SK-N-SH (cell line): ENCODE measurements around the gene PCBP3. TPM values are rescaled to one million over a fixed set of nuclear protein-coding genes. Genes with fewer than 3 reads are reported as not detected.

ENCODE experiments used
- CTCF ChIA-PET: fragments of 300-600, 350-600 bp; formaldehyde crosslinking; extraction: SDS; loops from one replicate; lab custom pipeline; 2021; lab: Yijun Ruan, JAX
- POLR2A ChIA-PET: fragments of 350-600 bp; sonication (Branson Sonifier 250); formaldehyde crosslinking; extraction: SDS; loops from one replicate; lab custom pipeline; 2020; ENCODE audit warnings: antibody characterized with exemption, inconsistent platforms; lab: Yijun Ruan, JAX
- DNase-seq: peaks from one replicate; pipeline ENCODE4 v3.0.0; 2012
- H2AFZ ChIP-seq: fragments of 200-600 bp; sonication (generic); 2 replicates; pipeline ENCODE4 v1.8.1; 2016; ENCODE audit warnings: antibody characterized with exemption, mild to moderate bottlenecking, low read depth
- H3F3A ChIP-seq: fragments of 200-600 bp; sonication (generic); replicated peaks from 2 replicates; pipeline ENCODE3; 2016; ENCODE audit warnings: antibody characterized with exemption, mild to moderate bottlenecking; ENCODE audit not compliant: insufficient read depth
- H3K27ac ChIP-seq, 2 experiments: fragments of 200-500 bp in 1 of 2; fragments of 200-600 bp in 1 of 2; sonication (Bioruptor generic) in 1 of 2; sonication (generic), shearing (Covaris generic) in 1 of 2; 2 replicates each; pipeline versions ENCODE4 v1.5.1 to v1.6.1; 2014 to 2016; ENCODE audit warnings: low read depth in 2 of 2, inconsistent platforms in 1 of 2, low read length in 1 of 2, mild to moderate bottlenecking in 1 of 2, mixed read lengths in 1 of 2
- H3K27me3 ChIP-seq: fragments of 200-600 bp; sonication (generic), shearing (Covaris generic); 2 replicates; pipeline ENCODE4 v1.6.1; 2016; ENCODE audit warnings: mixed run types; ENCODE audit not compliant: insufficient read depth
- H3K36me3 ChIP-seq, 2 experiments: fragments of 200-500 bp in 1 of 2; fragments of 200-600 bp in 1 of 2; sonication (Bioruptor generic) in 1 of 2; sonication (generic) in 1 of 2; replicated peaks in 1 of 2; 2 replicates each; pipeline versions ENCODE3 to v1.5.1; 2014 to 2016; ENCODE audit warnings: low read length in 1 of 2, mild to moderate bottlenecking in 1 of 2; ENCODE audit not compliant: insufficient read depth in 2 of 2, control insufficient read depth in 1 of 2
- H3K4me1 ChIP-seq, 2 experiments: fragments of 200-500 bp in 1 of 2; fragments of 200-600 bp in 1 of 2; sonication (Bioruptor generic) in 1 of 2; sonication (generic), shearing (Covaris generic) in 1 of 2; 2 replicates each; pipeline versions ENCODE4 v1.5.1 to v1.6.1; 2014 to 2016; ENCODE audit warnings: low read depth in 1 of 2, low read length in 1 of 2, mixed run types in 1 of 2; ENCODE audit not compliant: insufficient read depth in 2 of 2, control insufficient read depth in 1 of 2
- H3K4me2 ChIP-seq: fragments of 200-600 bp; sonication (generic), shearing (Covaris generic); 2 replicates; pipeline ENCODE4 v1.6.1; 2017; ENCODE audit warnings: mixed run types
- H3K4me3 ChIP-seq, 2 experiments: fragments of 200-500 bp in 1 of 2; fragments of 200-600 bp in 1 of 2; sonication (Bioruptor generic) in 1 of 2; sonication (generic), shearing (Covaris generic) in 1 of 2; 2 replicates each; pipeline versions ENCODE4 v1.5.1 to v1.8.1; 2014 to 2016; ENCODE audit warnings: low read depth in 2 of 2, inconsistent platforms in 1 of 2, low read length in 1 of 2, mild to moderate bottlenecking in 1 of 2, mixed read lengths in 1 of 2, moderate library complexity in 1 of 2
- H3K79me2 ChIP-seq: fragments of 200-600 bp; sonication (generic); 2 replicates; pipeline ENCODE4 v1.8.1; 2017; ENCODE audit warnings: mild to moderate bottlenecking; ENCODE audit not compliant: insufficient read depth
- H3K9ac ChIP-seq: fragments of 200-600 bp; sonication (generic); 2 replicates; pipeline ENCODE4 v1.6.1; 2017; ENCODE audit warnings: mixed run types
- H3K9me2 ChIP-seq: fragments of 200-600 bp; sonication (generic); 2 replicates; pipeline ENCODE4 v1.6.1; 2017; ENCODE audit warnings: mixed run types
- H3K9me3 ChIP-seq: fragments of 200-600 bp; sonication (generic); 2 replicates; pipeline ENCODE4 v1.6.1; 2017; ENCODE audit warnings: mixed run types, mild to moderate bottlenecking, moderate library complexity
- H4K20me1 ChIP-seq: fragments of 200-600 bp; sonication (generic); 2 replicates; pipeline ENCODE4 v1.6.1; 2017; ENCODE audit warnings: mild to moderate bottlenecking, mixed run types; ENCODE audit not compliant: insufficient read depth
- CHD2 ChIP-seq: fragments of 150-350 bp; IDR thresholded peaks from 2 replicates; pipeline ENCODE4 v1.6.1; 2018; ENCODE audit warnings: low read length; ENCODE audit not compliant: partially characterized antibody
- CTCF ChIP-seq: fragments of 200-600 bp; sonication (generic); IDR thresholded peaks from 2 replicates; pipeline ENCODE4 v1.6.1; 2017; ENCODE audit warnings: antibody characterized with exemption, mild to moderate bottlenecking, moderate library complexity
- ELF1 ChIP-seq: IDR thresholded peaks from 2 replicates; pipeline ENCODE4 v1.4.0; 2012
- EP300 ChIP-seq, 2 experiments: IDR thresholded peaks; 2 replicates each; pipeline versions ENCODE4 v1.4.0 to v1.6.1; 2012; ENCODE audit warnings: borderline replicate concordance in 1 of 2, low read depth in 1 of 2, low read length in 1 of 2
- FOSL2 ChIP-seq: IDR thresholded peaks from 2 replicates; pipeline ENCODE4 v1.4.0; 2012; ENCODE audit warnings: low read depth, mild to moderate bottlenecking, moderate library complexity, borderline replicate concordance
- FOXJ3 ChIP-seq: sonication (generic); formaldehyde crosslinking; IDR thresholded peaks from 2 replicates; pipeline ENCODE4 v1.5.1; 2020; ENCODE audit warnings: mild to moderate bottlenecking, missing genetic modification reagents
- FOXM1 ChIP-seq: IDR thresholded peaks from 2 replicates; pipeline ENCODE4 v1.4.0; 2012; ENCODE audit warnings: low read depth, mild to moderate bottlenecking
- GATA2 ChIP-seq: sonication (generic); formaldehyde crosslinking; IDR thresholded peaks from 2 replicates; pipeline ENCODE4 v1.5.0; 2020; ENCODE audit warnings: mild to moderate bottlenecking, missing genetic modification reagents
- MAX ChIP-seq: IDR thresholded peaks from 2 replicates; pipeline ENCODE4 v1.4.0; 2012; ENCODE audit warnings: low read depth
- NFIC ChIP-seq: IDR thresholded peaks from 2 replicates; pipeline ENCODE4 v1.4.0; 2012; ENCODE audit warnings: borderline replicate concordance
- RAD21 ChIP-seq: IDR thresholded peaks from 2 replicates; pipeline ENCODE4 v1.6.1; 2012; ENCODE audit warnings: mild to moderate bottlenecking, low read length
- RCOR1 ChIP-seq: fragments of 150-350 bp; IDR thresholded peaks from 2 replicates; pipeline ENCODE4 v1.6.1; 2017; ENCODE audit warnings: antibody characterized with exemption, low read length
- RFX5 ChIP-seq: IDR thresholded peaks from 2 replicates; pipeline ENCODE4 v1.6.1; 2012; ENCODE audit warnings: mild to moderate bottlenecking, improper control_type of control experiment, low read length
- RXRA ChIP-seq: IDR thresholded peaks from 2 replicates; pipeline ENCODE4 v1.4.0; 2012; ENCODE audit warnings: low read depth, mild to moderate bottlenecking, borderline replicate concordance
- TAF1 ChIP-seq: IDR thresholded peaks from 2 replicates; pipeline ENCODE4 v1.6.1; 2012; ENCODE audit warnings: low read depth, mild to moderate bottlenecking, low read length, moderate library complexity, borderline replicate concordance
- TEAD4 ChIP-seq: IDR thresholded peaks from 2 replicates; pipeline ENCODE4 v1.4.0; 2012; ENCODE audit warnings: mild to moderate bottlenecking, borderline replicate concordance; ENCODE audit not compliant: insufficient read depth
- USF2 ChIP-seq: fragments of 150-350 bp; IDR thresholded peaks from 2 replicates; pipeline ENCODE4 v1.6.1; 2017; ENCODE audit warnings: antibody characterized with exemption, low read length, low read depth, borderline replicate concordance
- WGBS: methylation state at CpG from one replicate; pipeline ENCODE4 v1.1.6; 2017; ENCODE audit warnings: low lambda C conversion rate; 5-methylcytosine and 5-hydroxymethylcytosine counted together
- polyA plus RNA-seq, 3 experiments: library from polyadenylated mRNA; depleted of rRNA; stranded (reverse); fragments of >200 nt; gene quantifications; 2 replicates each; pipeline ENCODE4 v1.2.3, GENCODE V29; 2012
- TF ChIP-seq, protein P1 (sequence below): IDR thresholded peaks from 2 replicates; pipeline ENCODE4 v1.6.1; 2012; ENCODE audit warnings: mild to moderate bottlenecking, low read depth, low read length, moderate library complexity

The PCBP3 gene
- polyA plus RNA-seq, 1 of the 3 experiments (the other 2 are of a cell fraction) = 9.5 TPM

GRCh38 chr21:45866551-45866950 lies 223.0 kb downstream of the PCBP3 start:
- ChIA-PET POLR2A (no interaction called here), CTCF (no interaction called here)
- H3K36me3 ChIP-seq = no peaks in the 10 kb centered on the region
- peaks cover 13 to 33% of the 10 kb centered on the region in 2 experiments for H3K4me1 ChIP-seq
- H3K9me3 ChIP-seq = no peaks in the 10 kb centered on the region
- peaks cover 28% of the 10 kb centered on the region for H3F3A ChIP-seq
- no peak for TF ChIP-seq RXRA
- no peak for TF ChIP-seq RCOR1
- no peak for DNase-seq
- H2AFZ ChIP-seq = no peak overlapping the region
- no peak overlapping the region for H3K4me3 ChIP-seq
- WGBS = 72% methylated on average over 10 of the region's 11 CpGs
- H3K4me2 ChIP-seq = no peak overlapping the region
- H3K27me3 ChIP-seq = no peaks in the 10 kb centered on the region
- no peak overlapping the region for H3K9ac ChIP-seq
- H4K20me1 ChIP-seq = no peaks in the 10 kb centered on the region
- no peaks in the 10 kb centered on the region for H3K9me2 ChIP-seq
- no peak overlapping the region; a peak in 1 of 4 replicates for H3K27ac ChIP-seq
- no peaks in the 10 kb centered on the region for H3K79me2 ChIP-seq

GRCh38 chr21:45867041-45867666 lies 223.6 kb downstream of the PCBP3 start:
- Histone ChIP-seq H3K9ac (no peak overlapping the region), H3K4me1 (peaks cover 12 to 33% of the 10 kb centered on the region in 2 experiments), H3K4me3 (no peak overlapping the region), H3K27me3 (no peaks in the 10 kb centered on the region), H3K79me2 (no peaks in the 10 kb centered on the region), H3K27ac (no peak overlapping the region), H2AFZ (no peak overlapping the region), H3K9me2 (no peaks in the 10 kb centered on the region), H3F3A (peaks cover 28% of the 10 kb centered on the region), H3K36me3 (no peaks in the 10 kb centered on the region), H3K9me3 (no peaks in the 10 kb centered on the region), H3K4me2 (no peak overlapping the region), H4K20me1 (no peaks in the 10 kb centered on the region)
- TF ChIP-seq TEAD4 (no peak), FOXM1 (no peak), RAD21 (no peak), CHD2 (no peak), RFX5 (no peak), CTCF (no peak), MAX (no peak), NFIC (no peak), GATA2 (no peak), ELF1 (no peak), TAF1 (no peak), FOSL2 (no peak), USF2 (no peak), FOXJ3 (CRISPR knock-in tag) (no peak), RCOR1 (no peak), EP300 (IDR thresholded peaks at IDR 0.05; ENCODE audit: borderline replicate concordance in 1 of 2, low read depth in 1 of 2, low read length in 1 of 2) (no peak)
- TF ChIP-seq, protein P1, sequence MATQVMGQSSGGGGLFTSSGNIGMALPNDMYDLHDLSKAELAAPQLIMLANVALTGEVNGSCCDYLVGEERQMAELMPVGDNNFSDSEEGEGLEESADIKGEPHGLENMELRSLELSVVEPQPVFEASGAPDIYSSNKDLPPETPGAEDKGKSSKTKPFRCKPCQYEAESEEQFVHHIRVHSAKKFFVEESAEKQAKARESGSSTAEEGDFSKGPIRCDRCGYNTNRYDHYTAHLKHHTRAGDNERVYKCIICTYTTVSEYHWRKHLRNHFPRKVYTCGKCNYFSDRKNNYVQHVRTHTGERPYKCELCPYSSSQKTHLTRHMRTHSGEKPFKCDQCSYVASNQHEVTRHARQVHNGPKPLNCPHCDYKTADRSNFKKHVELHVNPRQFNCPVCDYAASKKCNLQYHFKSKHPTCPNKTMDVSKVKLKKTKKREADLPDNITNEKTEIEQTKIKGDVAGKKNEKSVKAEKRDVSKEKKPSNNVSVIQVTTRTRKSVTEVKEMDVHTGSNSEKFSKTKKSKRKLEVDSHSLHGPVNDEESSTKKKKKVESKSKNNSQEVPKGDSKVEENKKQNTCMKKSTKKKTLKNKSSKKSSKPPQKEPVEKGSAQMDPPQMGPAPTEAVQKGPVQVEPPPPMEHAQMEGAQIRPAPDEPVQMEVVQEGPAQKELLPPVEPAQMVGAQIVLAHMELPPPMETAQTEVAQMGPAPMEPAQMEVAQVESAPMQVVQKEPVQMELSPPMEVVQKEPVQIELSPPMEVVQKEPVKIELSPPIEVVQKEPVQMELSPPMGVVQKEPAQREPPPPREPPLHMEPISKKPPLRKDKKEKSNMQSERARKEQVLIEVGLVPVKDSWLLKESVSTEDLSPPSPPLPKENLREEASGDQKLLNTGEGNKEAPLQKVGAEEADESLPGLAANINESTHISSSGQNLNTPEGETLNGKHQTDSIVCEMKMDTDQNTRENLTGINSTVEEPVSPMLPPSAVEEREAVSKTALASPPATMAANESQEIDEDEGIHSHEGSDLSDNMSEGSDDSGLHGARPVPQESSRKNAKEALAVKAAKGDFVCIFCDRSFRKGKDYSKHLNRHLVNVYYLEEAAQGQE = no peak
- ChIA-PET CTCF (no interaction called here), POLR2A (no interaction called here)
- no peak for DNase-seq
- 91% methylated on average over 34 of the region's 43 CpGs for WGBS
